Chondrocyte (in vitro differentiated cells): ENCODE results near the gene CD6. TPM values are rescaled to one million over a fixed set of nuclear protein-coding genes. Genes with fewer than 3 reads are reported as not detected.

Experiments
- DNase-seq: peaks from one replicate; pipeline ENCODE4 v3.0.0; 2021; ENCODE audit warnings: mixed read lengths, low spot score
- H3K27ac Mint-ChIP-seq: one replicate; pipeline ENCODE4 v1.8.0; 2021; ENCODE audit warnings: mild to moderate bottlenecking, moderate library complexity, mixed read lengths; ENCODE audit not compliant: unreplicated experiment
- H3K27me3 Mint-ChIP-seq: 2 replicates; pipeline ENCODE4 v1.8.0; 2021; ENCODE audit warnings: low read depth, mixed read lengths
- H3K36me3 Mint-ChIP-seq: 2 replicates; pipeline ENCODE4 v1.8.0; 2021; ENCODE audit warnings: low read depth, mixed read lengths
- H3K4me1 Mint-ChIP-seq: 2 replicates; pipeline ENCODE4 v1.8.0; 2021; ENCODE audit warnings: low read depth, mild to moderate bottlenecking, mixed read lengths
- H3K4me3 Mint-ChIP-seq: one replicate; pipeline ENCODE4 v1.8.0; 2021; ENCODE audit warnings: mild to moderate bottlenecking, moderate library complexity, mixed read lengths; ENCODE audit not compliant: unreplicated experiment
- H3K9me3 Mint-ChIP-seq: 2 replicates; pipeline ENCODE4 v1.8.0; 2021; ENCODE audit warnings: low read depth, mixed read lengths
- total RNA-seq: library from RNA; stranded (reverse); gene quantifications from 3 replicates; pipeline ENCODE4 v1.2.1, GENCODE V29; 2021
- TF ChIP-seq, protein P1 (sequence below): fragments of 200-600 bp; sonication (generic); IDR thresholded peaks from 2 replicates; pipeline ENCODE4 v1.5.0; 2021; ENCODE audit warnings: antibody characterized with exemption, mild to moderate bottlenecking, moderate library complexity

Gene CD6
- total RNA-seq, 1 donor from 2014 or later, result not detected

DNA sequence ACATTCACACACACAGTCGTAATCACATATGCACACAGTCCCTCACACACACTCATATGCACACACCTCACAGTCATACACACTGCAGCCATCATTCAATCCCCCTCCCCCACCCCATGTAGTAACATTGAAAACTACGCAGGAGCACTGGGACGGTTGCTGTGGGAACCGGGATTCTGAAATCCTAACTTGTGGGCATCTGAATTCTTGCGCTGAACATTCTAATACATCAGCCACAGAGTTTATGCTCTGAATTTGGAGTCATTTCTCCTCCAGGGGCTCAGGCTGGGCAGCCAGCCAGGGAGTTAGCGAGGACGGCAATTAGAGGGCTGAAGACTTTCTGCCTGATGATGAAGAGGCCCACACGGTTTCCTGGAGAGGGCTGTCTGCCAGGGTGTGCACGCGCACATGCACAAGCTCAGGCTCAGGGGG is 32.7 kb downstream of the CD6 start:
- Mint-ChIP-seq H3K27ac (no peak overlapping the region), H3K4me3 (no peak overlapping the region), H3K9me3 (no peaks in the 10 kb centered on the region), H3K27me3 (peaks cover 11% of the 10 kb centered on the region), H3K4me1 (peaks cover 16% of the 10 kb centered on the region), H3K36me3 (no peaks in the 10 kb centered on the region)
- no peak for DNase-seq
- TF ChIP-seq, protein P1, sequence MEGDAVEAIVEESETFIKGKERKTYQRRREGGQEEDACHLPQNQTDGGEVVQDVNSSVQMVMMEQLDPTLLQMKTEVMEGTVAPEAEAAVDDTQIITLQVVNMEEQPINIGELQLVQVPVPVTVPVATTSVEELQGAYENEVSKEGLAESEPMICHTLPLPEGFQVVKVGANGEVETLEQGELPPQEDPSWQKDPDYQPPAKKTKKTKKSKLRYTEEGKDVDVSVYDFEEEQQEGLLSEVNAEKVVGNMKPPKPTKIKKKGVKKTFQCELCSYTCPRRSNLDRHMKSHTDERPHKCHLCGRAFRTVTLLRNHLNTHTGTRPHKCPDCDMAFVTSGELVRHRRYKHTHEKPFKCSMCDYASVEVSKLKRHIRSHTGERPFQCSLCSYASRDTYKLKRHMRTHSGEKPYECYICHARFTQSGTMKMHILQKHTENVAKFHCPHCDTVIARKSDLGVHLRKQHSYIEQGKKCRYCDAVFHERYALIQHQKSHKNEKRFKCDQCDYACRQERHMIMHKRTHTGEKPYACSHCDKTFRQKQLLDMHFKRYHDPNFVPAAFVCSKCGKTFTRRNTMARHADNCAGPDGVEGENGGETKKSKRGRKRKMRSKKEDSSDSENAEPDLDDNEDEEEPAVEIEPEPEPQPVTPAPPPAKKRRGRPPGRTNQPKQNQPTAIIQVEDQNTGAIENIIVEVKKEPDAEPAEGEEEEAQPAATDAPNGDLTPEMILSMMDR, result no peak

DNA sequence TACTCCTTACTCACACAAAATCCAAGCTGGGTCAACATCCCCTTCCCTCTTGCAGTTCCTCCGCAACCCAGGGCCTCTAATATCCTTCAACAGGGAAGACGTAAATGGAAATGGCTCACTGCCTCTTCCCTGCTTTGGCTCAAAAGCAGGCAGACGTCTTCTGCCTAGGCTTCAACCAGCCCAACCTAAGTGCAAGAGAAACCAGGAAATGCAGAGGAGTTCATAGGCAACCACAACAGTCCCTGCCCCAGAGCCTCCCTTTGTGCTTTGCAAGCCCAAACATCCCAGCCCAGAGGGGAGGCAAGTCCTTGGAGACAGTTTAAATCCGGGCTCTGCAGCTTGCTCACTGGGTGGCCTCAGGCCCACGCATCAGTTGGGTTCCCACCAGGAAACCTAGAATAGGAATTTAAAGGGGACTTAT is 33.3 kb downstream of the CD6 start:
- Mint-ChIP-seq H3K27ac (no peak overlapping the region), H3K4me3 (no peak overlapping the region), H3K9me3 (no peaks in the 10 kb centered on the region), H3K36me3 (no peaks in the 10 kb centered on the region), H3K27me3 (peaks cover 11% of the 10 kb centered on the region), H3K4me1 (peaks cover 16% of the 10 kb centered on the region)
- TF ChIP-seq, protein P1, result no peak
- no peak for DNase-seq

DNA sequence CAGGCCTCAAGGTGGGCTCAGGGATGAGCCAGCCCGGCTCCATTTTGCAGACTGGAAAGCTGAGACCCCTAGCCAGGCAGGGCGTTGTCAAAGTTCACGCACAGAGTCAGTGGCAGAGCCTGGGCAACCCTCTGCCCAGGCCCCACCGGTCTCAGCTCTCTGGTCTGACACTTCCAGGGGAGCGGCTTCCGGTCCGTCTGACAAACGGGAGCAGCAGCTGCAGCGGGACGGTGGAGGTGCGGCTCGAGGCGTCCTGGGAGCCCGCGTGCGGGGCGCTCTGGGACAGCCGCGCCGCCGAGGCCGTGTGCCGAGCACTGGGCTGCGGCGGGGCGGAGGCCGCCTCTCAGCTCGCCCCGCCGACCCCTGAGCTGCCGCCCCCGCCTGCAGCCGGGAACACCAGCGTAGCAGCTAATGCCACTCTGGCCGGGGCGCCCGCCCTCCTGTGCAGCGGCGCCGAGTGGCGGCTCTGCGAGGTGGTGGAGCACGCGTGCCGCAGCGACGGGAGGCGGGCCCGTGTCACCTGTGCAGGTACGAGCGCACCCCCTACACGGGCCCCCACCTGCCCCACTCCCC is 36.0 kb downstream of the CD6 start:
- no peak for DNase-seq
- H3K36me3 Mint-ChIP-seq, result no peaks in the 10 kb centered on the region
- no peaks in the 10 kb centered on the region for H3K9me3 Mint-ChIP-seq
- no peak overlapping the region for H3K27ac Mint-ChIP-seq
- TF ChIP-seq, protein P1, result no peak
- peaks cover 3% of the 10 kb centered on the region for H3K27me3 Mint-ChIP-seq
- peak overlapping the region; percentile 58 for H3K4me3 Mint-ChIP-seq
- peaks cover 22% of the 10 kb centered on the region for H3K4me1 Mint-ChIP-seq

DNA sequence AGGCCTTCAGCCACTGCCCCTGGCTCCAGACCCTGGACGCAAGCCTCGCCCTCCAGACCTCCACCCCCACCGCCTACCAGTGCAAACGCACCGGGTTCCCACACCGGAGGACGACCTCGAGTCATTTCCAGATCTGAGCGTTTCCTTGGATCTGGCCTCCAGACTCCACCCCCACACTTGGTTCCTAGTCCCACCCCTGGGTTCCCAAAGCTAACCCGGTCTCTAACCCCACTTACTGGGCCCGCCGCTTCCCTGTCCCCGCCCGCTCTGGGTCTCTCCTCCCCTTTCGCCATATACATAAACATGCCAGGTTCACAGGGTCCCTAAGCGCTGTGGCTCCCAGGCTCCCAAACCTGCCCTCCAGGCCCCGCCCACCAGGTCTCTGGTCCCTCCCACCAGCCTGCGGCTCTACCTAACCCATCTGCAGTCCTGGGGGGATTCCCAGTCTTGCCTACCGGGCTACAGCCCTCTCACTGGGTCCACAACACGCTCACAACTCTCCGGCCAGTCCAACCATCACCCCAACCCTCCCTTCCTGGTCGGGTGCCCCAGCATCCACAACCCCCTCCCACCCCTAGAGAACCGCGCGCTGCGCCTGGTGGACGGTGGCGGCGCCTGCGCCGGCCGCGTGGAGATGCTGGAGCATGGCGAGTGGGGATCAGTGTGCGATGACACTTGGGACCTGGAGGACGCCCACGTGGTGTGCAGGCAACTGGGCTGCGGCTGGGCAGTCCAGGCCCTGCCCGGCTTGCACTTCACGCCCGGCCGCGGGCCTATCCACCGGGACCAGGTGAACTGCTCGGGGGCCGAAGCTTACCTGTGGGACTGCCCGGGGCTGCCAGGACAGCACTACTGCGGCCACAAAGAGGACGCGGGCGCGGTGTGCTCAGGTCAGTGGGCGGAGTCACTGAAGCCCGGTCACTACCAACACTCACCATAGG is 36.7 kb downstream of the CD6 start:
- Mint-ChIP-seq H3K27me3 (peaks cover 3% of the 10 kb centered on the region), H3K4me3 (peak overlapping the region; percentile 58), H3K27ac (no peak overlapping the region), H3K36me3 (no peaks in the 10 kb centered on the region), H3K9me3 (no peaks in the 10 kb centered on the region), H3K4me1 (peaks cover 26% of the 10 kb centered on the region)
- TF ChIP-seq, protein P1, result no peak
- no peak for DNase-seq

DNA sequence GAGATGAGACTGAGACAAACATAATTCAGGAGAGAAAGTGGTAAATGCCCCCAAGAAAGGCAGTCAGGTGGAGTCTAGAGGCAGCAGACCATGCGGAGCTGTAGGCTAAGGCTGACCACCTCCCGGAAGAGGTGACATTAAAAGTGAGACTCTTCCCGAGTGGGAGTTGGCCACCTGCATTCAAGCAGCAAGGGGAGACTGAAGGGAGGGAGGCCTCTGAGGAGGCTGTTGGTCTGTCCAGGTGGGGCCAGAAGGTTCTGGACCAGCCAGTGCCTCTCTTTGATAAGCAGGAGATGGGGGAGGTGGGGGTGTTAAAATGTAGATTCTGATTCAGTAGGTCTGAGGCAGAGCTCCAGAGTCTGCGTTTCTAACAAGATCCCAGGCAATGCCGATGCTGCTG is 37.5 kb downstream of the CD6 start:
- Mint-ChIP-seq H3K36me3 (no peaks in the 10 kb centered on the region), H3K27ac (no peak overlapping the region), H3K27me3 (peaks cover 8% of the 10 kb centered on the region), H3K4me3 (no peak overlapping the region), H3K9me3 (no peaks in the 10 kb centered on the region), H3K4me1 (peaks cover 24% of the 10 kb centered on the region)
- TF ChIP-seq, protein P1, result no peak
- no peak for DNase-seq
